Nephron (organoid): ENCODE data around the gene KLK5.

Experiments
- H3K27ac Mint-ChIP-seq, 3 experiments: 2 replicates each; pipeline ENCODE4 v1.8.0; 2020; ENCODE audit warnings: mixed read lengths in 3 of 3, mild to moderate bottlenecking in 2 of 3, moderate library complexity in 1 of 3
- H3K27me3 Mint-ChIP-seq: 2 replicates; pipeline ENCODE4 v1.8.0; 2021; ENCODE audit warnings: low read depth, mild to moderate bottlenecking, moderate library complexity, mixed read lengths
- H3K36me3 Mint-ChIP-seq: 2 replicates; pipeline ENCODE4 v1.8.0; 2020; ENCODE audit warnings: low read depth, mixed read lengths
- H3K4me1 Mint-ChIP-seq: 2 replicates; pipeline ENCODE4 v1.8.0; 2020; ENCODE audit warnings: mixed read lengths
- H3K4me3 Mint-ChIP-seq, 3 experiments: 2 replicates each; pipeline ENCODE4 v1.8.0; 2020; ENCODE audit warnings: mild to moderate bottlenecking in 3 of 3, mixed read lengths in 3 of 3, moderate library complexity in 2 of 3
- H3K9me3 Mint-ChIP-seq: 2 replicates; pipeline ENCODE4 v1.8.0; 2020; ENCODE audit warnings: mixed read lengths
- TF ChIP-seq, protein P1 (sequence below), 3 experiments: fragments of 200-600 bp; sonication (generic); IDR thresholded peaks; one replicate each; pipeline ENCODE4 v1.5.0; 2021; ENCODE audit warnings: antibody characterized with exemption in 3 of 3; ENCODE audit not compliant: unreplicated experiment in 3 of 3

The KLK5 gene

DNA sequence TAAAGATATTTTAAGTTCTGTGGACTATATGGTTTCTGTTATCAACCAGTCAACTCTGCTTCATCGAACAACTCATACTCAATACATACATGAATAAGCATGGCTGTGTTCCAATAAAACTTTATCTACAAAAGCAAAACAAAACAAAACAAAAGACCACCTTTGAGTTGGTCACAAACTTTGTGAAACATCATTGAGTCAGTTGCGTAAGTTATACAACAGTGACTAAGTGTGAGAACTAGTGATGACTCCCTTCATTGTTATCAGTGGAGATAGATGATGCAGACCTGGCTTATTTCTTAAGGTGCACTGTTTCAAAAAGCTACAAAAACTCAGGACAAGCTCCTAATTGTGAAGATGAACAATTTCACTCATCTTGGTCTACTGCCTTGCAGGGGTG lies 27.1 kb downstream of the KLK5 start:
- H3K4me3 Mint-ChIP-seq: no peak overlapping the region
- H3K27me3 Mint-ChIP-seq: peaks cover 39% of the 10 kb centered on the region
- H3K36me3 Mint-ChIP-seq: no peaks in the 10 kb centered on the region
- H3K4me1 Mint-ChIP-seq: peaks cover 12% of the 10 kb centered on the region
- TF ChIP-seq, protein P1, sequence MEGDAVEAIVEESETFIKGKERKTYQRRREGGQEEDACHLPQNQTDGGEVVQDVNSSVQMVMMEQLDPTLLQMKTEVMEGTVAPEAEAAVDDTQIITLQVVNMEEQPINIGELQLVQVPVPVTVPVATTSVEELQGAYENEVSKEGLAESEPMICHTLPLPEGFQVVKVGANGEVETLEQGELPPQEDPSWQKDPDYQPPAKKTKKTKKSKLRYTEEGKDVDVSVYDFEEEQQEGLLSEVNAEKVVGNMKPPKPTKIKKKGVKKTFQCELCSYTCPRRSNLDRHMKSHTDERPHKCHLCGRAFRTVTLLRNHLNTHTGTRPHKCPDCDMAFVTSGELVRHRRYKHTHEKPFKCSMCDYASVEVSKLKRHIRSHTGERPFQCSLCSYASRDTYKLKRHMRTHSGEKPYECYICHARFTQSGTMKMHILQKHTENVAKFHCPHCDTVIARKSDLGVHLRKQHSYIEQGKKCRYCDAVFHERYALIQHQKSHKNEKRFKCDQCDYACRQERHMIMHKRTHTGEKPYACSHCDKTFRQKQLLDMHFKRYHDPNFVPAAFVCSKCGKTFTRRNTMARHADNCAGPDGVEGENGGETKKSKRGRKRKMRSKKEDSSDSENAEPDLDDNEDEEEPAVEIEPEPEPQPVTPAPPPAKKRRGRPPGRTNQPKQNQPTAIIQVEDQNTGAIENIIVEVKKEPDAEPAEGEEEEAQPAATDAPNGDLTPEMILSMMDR (IDR thresholded peaks at IDR 0.05; ENCODE audit: unreplicated experiment in 3 of 3): no peak
- no peak overlapping the region for H3K27ac Mint-ChIP-seq
- no peaks in the 10 kb centered on the region for H3K9me3 Mint-ChIP-seq

DNA sequence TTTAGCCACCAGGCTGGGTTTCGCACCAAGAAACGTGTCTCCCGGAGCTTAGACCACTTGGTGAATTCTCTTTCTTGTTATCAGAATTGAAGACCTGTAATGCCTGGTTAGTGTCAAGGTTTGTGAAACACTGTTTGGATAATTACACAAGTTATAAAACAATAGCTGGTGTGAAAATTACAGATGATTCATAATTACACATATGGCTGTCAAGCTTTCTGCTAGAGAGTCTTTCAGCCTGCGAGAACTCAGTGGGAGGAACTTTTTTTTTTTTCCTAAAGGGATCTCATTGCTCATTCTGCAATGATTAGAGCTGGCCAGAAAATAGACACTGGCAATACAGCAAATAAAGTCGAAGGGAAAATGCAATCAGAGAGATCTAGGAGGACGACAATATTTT lies 28.3 kb downstream of the KLK5 start:
- peaks cover 12% of the 10 kb centered on the region for H3K4me1 Mint-ChIP-seq
- TF ChIP-seq, protein P1 (IDR thresholded peaks at IDR 0.05; ENCODE audit: unreplicated experiment in 3 of 3): no peak
- H3K36me3 Mint-ChIP-seq: no peaks in the 10 kb centered on the region
- H3K27me3 Mint-ChIP-seq: peaks cover 42% of the 10 kb centered on the region
- H3K9me3 Mint-ChIP-seq: no peaks in the 10 kb centered on the region
- H3K4me3 Mint-ChIP-seq: no peak overlapping the region
- no peak overlapping the region for H3K27ac Mint-ChIP-seq

DNA sequence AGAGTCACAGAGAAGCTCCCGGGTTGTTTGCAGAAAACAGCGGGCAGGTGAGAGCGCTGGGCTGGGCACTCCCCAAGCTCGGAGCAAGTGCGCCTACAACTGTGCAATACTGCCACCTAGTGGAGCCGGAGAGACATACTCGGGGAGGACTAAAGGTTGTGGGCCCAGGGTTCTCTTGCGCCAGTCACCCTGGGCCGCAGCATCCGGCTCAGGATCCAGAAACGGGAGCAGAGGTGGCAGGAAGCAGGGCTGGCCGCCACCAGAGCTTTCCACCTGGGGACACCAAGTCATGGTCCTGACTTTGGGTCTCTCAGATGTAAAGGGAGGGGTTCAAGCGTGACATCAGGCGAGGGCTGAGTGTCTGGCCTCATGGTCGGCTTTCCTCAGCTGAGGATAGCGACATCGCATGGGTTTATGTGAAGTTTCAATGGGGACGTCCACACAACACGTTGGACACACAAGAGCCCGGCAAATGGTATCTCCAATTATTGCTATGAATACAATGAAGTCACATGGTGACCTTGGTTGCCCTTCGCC lies 30.5 kb downstream of the KLK5 start:
- peak overlapping the region in 2 of 3 experiments; percentile 17 to 38 for H3K27ac Mint-ChIP-seq
- no peak overlapping the region for H3K4me3 Mint-ChIP-seq
- TF ChIP-seq, protein P1 (IDR thresholded peaks at IDR 0.05; ENCODE audit: unreplicated experiment in 3 of 3): peak; percentile 90 to 95 (median 90)
- H3K4me1 Mint-ChIP-seq: peaks cover 12% of the 10 kb centered on the region
- H3K9me3 Mint-ChIP-seq: no peaks in the 10 kb centered on the region
- no peaks in the 10 kb centered on the region for H3K36me3 Mint-ChIP-seq
- H3K27me3 Mint-ChIP-seq: peaks cover 56% of the 10 kb centered on the region

DNA sequence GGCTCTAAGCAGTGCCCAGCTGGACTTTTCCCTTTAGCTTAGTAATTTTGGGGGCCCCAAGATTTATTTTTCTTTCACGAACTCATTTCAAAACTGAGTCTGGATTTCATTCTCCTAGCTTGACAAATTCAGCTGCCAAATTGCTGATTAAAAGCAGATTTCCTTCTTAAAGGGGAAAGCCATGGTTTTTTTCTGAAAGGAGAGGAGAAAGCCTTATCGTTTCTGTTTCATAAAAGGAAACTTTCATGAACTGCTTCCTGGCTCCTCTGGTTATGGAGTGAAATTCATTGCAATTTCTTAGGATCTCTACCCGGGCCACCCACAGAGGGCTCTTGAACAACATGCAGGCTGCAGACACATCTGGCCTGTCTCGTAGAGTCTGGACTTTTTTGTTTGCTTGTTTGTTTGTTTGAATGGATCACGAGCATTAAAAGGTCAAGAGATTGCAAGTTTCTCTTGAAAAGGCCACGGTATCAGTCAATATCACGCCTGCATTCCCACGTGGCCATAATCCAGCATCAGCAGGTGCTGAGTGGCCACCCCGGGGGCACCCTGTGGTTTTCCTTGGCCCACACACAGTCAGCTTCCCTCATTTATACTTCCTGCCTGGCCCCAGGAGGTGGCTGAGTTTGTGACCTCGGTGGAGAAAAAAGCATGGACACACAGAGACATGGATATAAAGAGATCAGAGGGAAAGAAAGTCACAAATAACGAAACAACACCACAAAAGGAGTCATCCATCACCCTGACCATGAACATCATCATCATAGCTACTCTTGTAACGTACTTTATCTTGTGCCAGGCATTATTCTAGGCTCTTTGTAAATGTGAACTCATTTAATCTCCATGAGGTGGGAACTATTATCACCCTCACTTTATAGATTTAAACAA lies 31.2 kb downstream of the KLK5 start:
- Mint-ChIP-seq H3K9me3 (no peaks in the 10 kb centered on the region), H3K36me3 (no peaks in the 10 kb centered on the region), H3K4me1 (peaks cover 12% of the 10 kb centered on the region), H3K27me3 (peaks cover 63% of the 10 kb centered on the region), H3K4me3 (no peak overlapping the region), H3K27ac (peak overlapping the region in 2 of 3 experiments; percentile 17 to 38)
- TF ChIP-seq, protein P1 (IDR thresholded peaks at IDR 0.05; ENCODE audit: unreplicated experiment in 3 of 3): no peak

DNA sequence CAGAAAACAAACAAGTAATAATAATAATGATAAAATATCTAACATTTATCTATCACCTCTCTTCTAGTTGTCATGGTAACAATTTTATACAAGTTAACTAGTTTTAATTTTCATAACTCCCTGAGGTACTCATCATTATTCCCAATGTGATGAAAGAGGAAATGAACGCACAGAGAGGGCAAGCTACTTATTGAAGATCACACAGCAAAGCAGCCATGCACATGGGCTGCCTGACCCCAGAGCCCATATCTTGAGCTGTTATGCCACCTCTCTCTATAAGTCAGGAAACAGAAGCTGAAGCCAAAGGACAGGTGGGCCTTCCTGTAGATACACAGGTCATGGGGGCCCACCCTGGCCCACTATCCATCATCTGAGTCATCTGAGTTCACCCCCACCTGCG lies 36.8 kb downstream of the KLK5 start:
- Mint-ChIP-seq H3K4me3 (no peak overlapping the region), H3K27ac (no peak overlapping the region), H3K9me3 (no peaks in the 10 kb centered on the region), H3K4me1 (peaks cover 6% of the 10 kb centered on the region), H3K36me3 (no peaks in the 10 kb centered on the region), H3K27me3 (peaks cover 39% of the 10 kb centered on the region)
- TF ChIP-seq, protein P1 (IDR thresholded peaks at IDR 0.05; ENCODE audit: unreplicated experiment in 3 of 3): no peak
